GM23338 (cell line): ENCODE measurements around the gene TICRR. TPM values are rescaled to one million over a fixed set of nuclear protein-coding genes. Genes with fewer than 3 reads are reported as not detected.

Experiments
- ATAC-seq: fragments of 200-7000 bp; cut with Tn5 transposase; 3 replicates; pipeline ENCODE4 v1.9.1; 2020
- DNase-seq: peaks from one replicate; pipeline ENCODE4 v3.0.0-alpha.2; 2015; ENCODE audit warnings: low spot score
- H2AFZ ChIP-seq: fragments of 200-600 bp; sonication (generic); 2 replicates; pipeline ENCODE4 v1.8.0; 2016; ENCODE audit warnings: antibody characterized with exemption, mild to moderate bottlenecking, moderate library complexity
- H3F3A ChIP-seq: fragments of 200-600 bp; sonication (generic); replicated peaks from 2 replicates; pipeline ENCODE4 v1.8.0; 2017; ENCODE audit warnings: antibody characterized with exemption, mixed run types, low read depth
- H3K27ac ChIP-seq: fragments of 200-600 bp; sonication (generic); 2 replicates; pipeline ENCODE4 v1.6.1; 2016; ENCODE audit warnings: low read depth
- H3K27me3 ChIP-seq: fragments of 200-600 bp; sonication (generic); 2 replicates; pipeline ENCODE4 v1.8.0; 2016; ENCODE audit warnings: mild to moderate bottlenecking, mixed run types, moderate library complexity; ENCODE audit not compliant: insufficient read depth
- H3K36me3 ChIP-seq: fragments of 200-600 bp; sonication (generic); 2 replicates; pipeline ENCODE4 v1.8.0; 2016; ENCODE audit warnings: mild to moderate bottlenecking; ENCODE audit not compliant: insufficient read depth
- H3K4me1 ChIP-seq: fragments of 200-600 bp; sonication (generic); 2 replicates; pipeline ENCODE4 v1.8.0; 2016; ENCODE audit warnings: mild to moderate bottlenecking, moderate library complexity; ENCODE audit not compliant: insufficient read depth
- H3K4me2 ChIP-seq: fragments of 200-600 bp; sonication (generic); 2 replicates; pipeline ENCODE4 v1.7.1; 2017; ENCODE audit warnings: mixed run types
- H3K4me3 ChIP-seq: fragments of 200-600 bp; sonication (generic); 2 replicates; pipeline ENCODE4 v1.6.1; 2016; ENCODE audit warnings: mixed run types
- H3K79me2 ChIP-seq: fragments of 200-600 bp; sonication (generic); replicated peaks from 2 replicates; pipeline ENCODE4 v1.8.0; 2017; ENCODE audit warnings: mild to moderate bottlenecking; ENCODE audit not compliant: insufficient read depth
- H3K9me2 ChIP-seq: fragments of 200-600 bp; sonication (generic); 2 replicates; pipeline ENCODE4 v1.8.0; 2017; ENCODE audit not compliant: insufficient read depth
- H4K20me1 ChIP-seq: fragments of 200-600 bp; sonication (generic); replicated peaks from 2 replicates; pipeline ENCODE4 v1.8.0; 2017; ENCODE audit warnings: mild to moderate bottlenecking; ENCODE audit not compliant: insufficient read depth
- H3K27ac Mint-ChIP-seq: 2 replicates; pipeline ENCODE4 v1.8.0; 2020; ENCODE audit warnings: inconsistent platforms, mild to moderate bottlenecking, moderate library complexity, mixed read lengths
- H3K27me3 Mint-ChIP-seq: 3 replicates; pipeline ENCODE4 v1.8.0; 2022; ENCODE audit warnings: low read depth, mild to moderate bottlenecking, moderate library complexity, mixed read lengths, inconsistent platforms; ENCODE audit not compliant: insufficient read depth, poor library complexity
- H3K36me3 Mint-ChIP-seq: 3 replicates; pipeline ENCODE4 v1.8.0; 2021; ENCODE audit warnings: low read depth, mild to moderate bottlenecking, inconsistent platforms, moderate library complexity, mixed read lengths
- H3K4me1 Mint-ChIP-seq: 3 replicates; pipeline ENCODE4 v1.8.0; 2020; ENCODE audit warnings: mild to moderate bottlenecking, inconsistent platforms, mixed read lengths
- H3K4me3 Mint-ChIP-seq: 3 replicates; pipeline ENCODE4 v1.8.0; 2021; ENCODE audit warnings: moderate library complexity, mild to moderate bottlenecking, inconsistent platforms, mixed read lengths
- H3K9me3 Mint-ChIP-seq: 3 replicates; pipeline ENCODE4 v1.8.0; 2020; ENCODE audit warnings: moderate library complexity, mild to moderate bottlenecking, inconsistent platforms, mixed read lengths
- CREB1 ChIP-seq: fragments of 250-450 bp; sonication (Bioruptor Pico); IDR thresholded peaks from 2 replicates; pipeline ENCODE4 v1.5.0; 2020; ENCODE audit warnings: low read depth, mild to moderate bottlenecking, moderate library complexity
- CTCF ChIP-seq, 2 experiments: fragments of 200-600 bp in 1 of 2; sonication (generic) in 1 of 2; conservative IDR thresholded peaks; 2 replicates each; pipeline versions ENCODE4 v1.5.1 to v1.6.1; 2016 to 2017; ENCODE audit warnings: antibody characterized with exemption in 2 of 2, low read depth in 2 of 2, mild to moderate bottlenecking in 2 of 2, moderate library complexity in 1 of 2
- ETS1 ChIP-seq: IDR thresholded peaks from 2 replicates; pipeline ENCODE4 v1.6.1; 2016; ENCODE audit warnings: antibody characterized with exemption
- EZH2 ChIP-seq: fragments of 200-600 bp; sonication (generic); IDR thresholded peaks from one replicate; pipeline ENCODE4 v1.8.0; 2017; ENCODE audit warnings: antibody characterized with exemption, mild to moderate bottlenecking, low read depth; ENCODE audit not compliant: unreplicated experiment
- EZH2phosphoT487 ChIP-seq: fragments of 200-600 bp; sonication (generic); IDR thresholded peaks from one replicate; pipeline ENCODE4 v1.8.1; 2018; ENCODE audit warnings: antibody characterized with exemption; ENCODE audit not compliant: unreplicated experiment
- JUNB ChIP-seq: IDR thresholded peaks from one replicate; pipeline ENCODE4 v1.6.1; 2016; ENCODE audit warnings: antibody characterized with exemption; ENCODE audit not compliant: unreplicated experiment
- NANOG ChIP-seq: IDR thresholded peaks from 2 replicates; pipeline ENCODE4 v1.6.1; 2016; ENCODE audit warnings: antibody characterized with exemption, borderline replicate concordance
- POLR2AphosphoS5 ChIP-seq: IDR thresholded peaks from 2 replicates; pipeline ENCODE4 v1.6.1; 2016; ENCODE audit warnings: antibody characterized with exemption, low read depth
- REST ChIP-seq: IDR thresholded peaks from one replicate; pipeline ENCODE4 v1.6.1; 2018; ENCODE audit warnings: antibody characterized with exemption; ENCODE audit not compliant: unreplicated experiment
- STAT1 ChIP-seq: IDR thresholded peaks from one replicate; pipeline ENCODE4 v1.6.1; 2016; ENCODE audit warnings: antibody characterized with exemption; ENCODE audit not compliant: unreplicated experiment
- ZNF114 ChIP-seq: fragments of 250-450 bp; sonication (Bioruptor Pico); IDR thresholded peaks from 2 replicates; pipeline ENCODE4 v1.5.0; 2020; ENCODE audit warnings: mild to moderate bottlenecking, moderate library complexity
- ZNF331 ChIP-seq: fragments of 250-450 bp; sonication (Bioruptor Pico); IDR thresholded peaks from 2 replicates; pipeline ENCODE4 v1.5.0; 2020; ENCODE audit warnings: low read depth, mild to moderate bottlenecking, moderate library complexity
- polyA plus RNA-seq: library from polyadenylated mRNA; unstranded; fragments of >200 nt; fragmentation: Nextera tagmentation; extraction: Ambion mirVana; gene quantifications from 2 replicates; pipeline ENCODE4 v1.2.1, GENCODE V29; 2016
- total RNA-seq: library from RNA; depleted of rRNA; stranded (reverse); fragments of >200 nt; shearing (Covaris generic); gene quantifications from 2 replicates; pipeline ENCODE4 v1.2.3, GENCODE V29; 2014

TICRR gene
- total and polyA plus RNA-seq, 2 experiments from 2014 or later: 11.2 to 42.3 TPM

- Mint-ChIP-seq H3K27ac (no peak overlapping the region), H3K4me3 (no peak overlapping the region), H3K27me3 (peaks cover 17% of the 10 kb centered on the region), H3K36me3 (no peaks in the 10 kb centered on the region), H3K9me3 (no peaks in the 10 kb centered on the region), H3K4me1 (peaks cover 20% of the 10 kb centered on the region)
- peaks cover 17% of the 10 kb centered on the region for H3K27me3 ChIP-seq
- no peaks in the 10 kb centered on the region for H3K9me2 ChIP-seq
- H3K36me3 ChIP-seq: no peaks in the 10 kb centered on the region
- H4K20me1 ChIP-seq: no peaks in the 10 kb centered on the region
- H3K4me3 ChIP-seq: no peak overlapping the region
- TF ChIP-seq NANOG (no peak), REST (no peak)
- no peak overlapping the region for H3K27ac ChIP-seq
- H2AFZ ChIP-seq: no peak overlapping the region
- no peak for ATAC-seq
- no peak for DNase-seq
- H3F3A ChIP-seq: no peaks in the 10 kb centered on the region
- H3K79me2 ChIP-seq: no peaks in the 10 kb centered on the region
- H3K4me2 ChIP-seq: no peak overlapping the region
- peaks cover 16% of the 10 kb centered on the region for H3K4me1 ChIP-seq
Measured at GRCh38 chr15:89669309-89669865, 94.1 kb downstream of the TICRR start.

GRCh38 chr15:89669941-89670340 is 94.7 kb downstream of the TICRR start:
- DNase-seq (no peak), ATAC-seq (no peak)
- Histone ChIP-seq H4K20me1 (no peaks in the 10 kb centered on the region), H3K79me2 (no peaks in the 10 kb centered on the region), H3K27ac (no peak overlapping the region), H3K4me1 (peaks cover 11% of the 10 kb centered on the region), H2AFZ (no peak overlapping the region), H3K36me3 (no peaks in the 10 kb centered on the region), H3F3A (no peaks in the 10 kb centered on the region), H3K27me3 (peaks cover 11% of the 10 kb centered on the region), H3K4me2 (no peak overlapping the region), H3K9me2 (no peaks in the 10 kb centered on the region), H3K4me3 (no peak overlapping the region)
- no peak overlapping the region for H3K27ac Mint-ChIP-seq
- H3K9me3 Mint-ChIP-seq: no peaks in the 10 kb centered on the region
- peaks cover 15% of the 10 kb centered on the region for H3K4me1 Mint-ChIP-seq
- no peaks in the 10 kb centered on the region for H3K36me3 Mint-ChIP-seq
- H3K4me3 Mint-ChIP-seq: no peak overlapping the region
- H3K27me3 Mint-ChIP-seq: peaks cover 11% of the 10 kb centered on the region
- TF ChIP-seq EZH2phosphoT487 (no peak), CTCF (conservative IDR thresholded peaks at IDR 0.05; ENCODE audit: low read depth in 2 of 2) (no peak), ZNF331 (no peak), CREB1 (CRISPR knock-in tag) (no peak), STAT1 (no peak), ZNF114 (no peak), ETS1 (no peak), NANOG (no peak), JUNB (no peak), POLR2AphosphoS5 (no peak), EZH2 (no peak), REST (no peak)
